Neutrophil (primary cell): ENCODE data around the gene SLC17A9.

ENCODE experiments used
- H3K27ac ChIP-seq: fragments of 200-600 bp; sonication (generic); 2 replicates; pipeline ENCODE4 v1.5.1; 2016; ENCODE audit warnings: mild to moderate bottlenecking, moderate library complexity
- H3K27me3 ChIP-seq: fragments of 200-600 bp; sonication (generic); 2 replicates; pipeline ENCODE4 v1.6.0; 2016; ENCODE audit warnings: mild to moderate bottlenecking
- H3K36me3 ChIP-seq: fragments of 200-600 bp; sonication (generic); 2 replicates; pipeline ENCODE4 v1.5.1; 2017
- H3K4me1 ChIP-seq, 2 experiments: fragments of 200-600 bp in 1 of 2; sonication (generic) in 1 of 2; 1 replicate in 1 of 2; 2 replicates in 1 of 2; pipeline versions ENCODE4 v1.5.1 to v1.6.1; 2013 to 2016; ENCODE audit warnings: low read depth in 1 of 2, low read length in 1 of 2, mild to moderate bottlenecking in 1 of 2, moderate library complexity in 1 of 2; ENCODE audit not compliant: control insufficient read depth in 1 of 2, insufficient read depth in 1 of 2
- H3K4me3 ChIP-seq, 2 experiments: fragments of 200-600 bp in 1 of 2; sonication (generic) in 1 of 2; 1 replicate in 1 of 2; 2 replicates in 1 of 2; pipeline ENCODE4 v1.5.1; 2013 to 2016; ENCODE audit warnings: low read depth in 1 of 2, low read length in 1 of 2, mild to moderate bottlenecking in 1 of 2, moderate library complexity in 1 of 2
- H3K9me3 ChIP-seq: fragments of 200-600 bp; sonication (generic); 2 replicates; pipeline ENCODE4 v1.5.1; 2016
- CTCF ChIP-seq: fragments of 200-600 bp; sonication (generic); IDR thresholded peaks from 2 replicates; pipeline ENCODE4 v1.5.1; 2016; ENCODE audit warnings: antibody characterized with exemption

The SLC17A9 gene

GRCh38 chr20:62913043-62913630 is 39.4 kb upstream of the SLC17A9 start:
- Histone ChIP-seq H3K27me3 (no peaks in the 10 kb centered on the region), H3K4me3 (no peak overlapping the region), H3K27ac (no peak overlapping the region), H3K4me1 (peaks cover 8 to 16% of the 10 kb centered on the region in 2 experiments), H3K36me3 (peaks cover 53% of the 10 kb centered on the region), H3K9me3 (no peaks in the 10 kb centered on the region)
- TF ChIP-seq CTCF, result no peak

- Histone ChIP-seq H3K4me3 (no peak overlapping the region), H3K27me3 (no peaks in the 10 kb centered on the region), H3K27ac (no peak overlapping the region), H3K4me1 (peaks cover 20 to 26% of the 10 kb centered on the region in 2 experiments), H3K36me3 (peaks cover 40% of the 10 kb centered on the region), H3K9me3 (no peaks in the 10 kb centered on the region)
- TF ChIP-seq CTCF, result no peak
Observed at GRCh38 chr20:62914436-62914835, 38.1 kb upstream of the SLC17A9 start.

- TF ChIP-seq CTCF, result no peak
- H3K9me3 ChIP-seq, result no peaks in the 10 kb centered on the region
- peaks cover 26 to 32% of the 10 kb centered on the region in 2 experiments for H3K4me1 ChIP-seq
- no peaks in the 10 kb centered on the region for H3K27me3 ChIP-seq
- H3K27ac ChIP-seq, result no peak overlapping the region
- H3K36me3 ChIP-seq, result peaks cover 35% of the 10 kb centered on the region
- H3K4me3 ChIP-seq, result no peak overlapping the region
Observed at GRCh38 chr20:62914970-62915457, 37.5 kb upstream of the SLC17A9 start.

GRCh38 chr20:62916703-62917476 is 35.6 kb upstream of the SLC17A9 start:
- Histone ChIP-seq H3K27me3 (no peaks in the 10 kb centered on the region), H3K9me3 (no peaks in the 10 kb centered on the region), H3K4me1 (peaks cover 38 to 39% of the 10 kb centered on the region in 2 experiments), H3K27ac (no peak overlapping the region), H3K36me3 (peaks cover 16% of the 10 kb centered on the region), H3K4me3 (no peak overlapping the region)
- no peak for TF ChIP-seq CTCF

- H3K4me1 ChIP-seq, result peaks cover 39 to 45% of the 10 kb centered on the region in 2 experiments
- no peaks in the 10 kb centered on the region for H3K27me3 ChIP-seq
- peak overlapping the region; percentile 7 for H3K27ac ChIP-seq
- H3K9me3 ChIP-seq, result no peaks in the 10 kb centered on the region
- peaks cover 10% of the 10 kb centered on the region for H3K36me3 ChIP-seq
- no peak overlapping the region for H3K4me3 ChIP-seq
- TF ChIP-seq CTCF, result no peak
Observed at GRCh38 chr20:62917720-62918119, 34.8 kb upstream of the SLC17A9 start.
